Esophagus muscularis mucosa (tissue), 4 donors: ENCODE data around the gene CCDC32.
A peak's percentile ranks its signal among the peaks of the same experiment; 100 is the strongest.

Experiments used
- EP300 ChIP-seq: sonication (generic); formaldehyde crosslinking; IDR thresholded peaks from one replicate; pipeline ENCODE4 v1.6.1; 2017; ENCODE audit warnings: antibody characterized with exemption
- POLR2A ChIP-seq: fragments of 450-650 bp; IDR thresholded peaks from one replicate; pipeline ENCODE4 v1.6.1; 2017; ENCODE audit warnings: antibody characterized with exemption, moderate library complexity, mild to moderate bottlenecking, low read depth
- POLR2AphosphoS5 ChIP-seq, 2 donors: sonication (generic); formaldehyde crosslinking; IDR thresholded peaks; one replicate each; pipeline ENCODE4 v1.6.1; 2017; ENCODE audit warnings: antibody characterized with exemption in 2 of 2
- TF ChIP-seq, protein P1 (sequence below), 3 experiments: fragments of 200-600 bp in 2 of 3; fragments of 450-650 bp in 1 of 3; sonication (generic) in 2 of 3; IDR thresholded peaks; one replicate each; pipeline ENCODE4 v1.5.1; 2017 to 2019; ENCODE audit warnings: antibody characterized with exemption in 3 of 3, mild to moderate bottlenecking in 2 of 3, moderate library complexity in 1 of 3

DNA sequence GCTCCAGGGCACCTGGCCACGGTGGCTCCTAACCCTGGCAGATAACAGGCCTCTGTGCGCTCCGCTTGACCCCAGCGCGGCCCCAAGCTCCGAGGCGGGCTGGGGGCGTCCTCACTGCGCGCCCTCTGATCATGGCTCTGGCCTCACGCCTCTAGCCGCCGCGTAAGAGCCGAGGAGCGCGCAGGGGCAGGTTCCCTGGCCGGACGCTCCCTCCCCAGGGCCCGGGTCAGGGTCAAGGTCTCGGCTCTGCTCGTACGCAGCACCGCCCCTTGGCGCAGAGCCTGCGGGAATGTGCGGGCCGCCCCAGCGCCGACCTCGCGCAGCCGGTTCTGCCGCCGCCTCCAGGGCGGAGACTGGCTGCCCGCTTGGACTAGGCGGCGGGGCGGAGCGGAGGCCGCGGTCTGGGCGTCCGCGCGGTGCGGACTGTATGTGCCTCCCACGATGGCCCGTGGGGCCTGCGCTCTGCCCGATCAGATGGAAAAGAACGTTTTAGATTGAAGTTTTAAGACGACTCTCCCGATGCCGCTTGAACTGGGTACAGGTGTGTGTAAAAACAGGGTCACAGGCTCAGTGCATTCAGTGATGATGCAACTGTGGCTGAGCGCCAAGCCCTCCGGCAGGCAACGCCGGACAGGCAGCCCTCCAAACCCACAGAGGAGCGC is 53.2 kb downstream of the CCDC32 start:
- TF ChIP-seq, protein P1, sequence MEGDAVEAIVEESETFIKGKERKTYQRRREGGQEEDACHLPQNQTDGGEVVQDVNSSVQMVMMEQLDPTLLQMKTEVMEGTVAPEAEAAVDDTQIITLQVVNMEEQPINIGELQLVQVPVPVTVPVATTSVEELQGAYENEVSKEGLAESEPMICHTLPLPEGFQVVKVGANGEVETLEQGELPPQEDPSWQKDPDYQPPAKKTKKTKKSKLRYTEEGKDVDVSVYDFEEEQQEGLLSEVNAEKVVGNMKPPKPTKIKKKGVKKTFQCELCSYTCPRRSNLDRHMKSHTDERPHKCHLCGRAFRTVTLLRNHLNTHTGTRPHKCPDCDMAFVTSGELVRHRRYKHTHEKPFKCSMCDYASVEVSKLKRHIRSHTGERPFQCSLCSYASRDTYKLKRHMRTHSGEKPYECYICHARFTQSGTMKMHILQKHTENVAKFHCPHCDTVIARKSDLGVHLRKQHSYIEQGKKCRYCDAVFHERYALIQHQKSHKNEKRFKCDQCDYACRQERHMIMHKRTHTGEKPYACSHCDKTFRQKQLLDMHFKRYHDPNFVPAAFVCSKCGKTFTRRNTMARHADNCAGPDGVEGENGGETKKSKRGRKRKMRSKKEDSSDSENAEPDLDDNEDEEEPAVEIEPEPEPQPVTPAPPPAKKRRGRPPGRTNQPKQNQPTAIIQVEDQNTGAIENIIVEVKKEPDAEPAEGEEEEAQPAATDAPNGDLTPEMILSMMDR (IDR thresholded peaks at IDR 0.05) = no peak
- TF ChIP-seq EP300 = no peak
- no peak for TF ChIP-seq POLR2A
- peak in 1 of 2 donors; percentile 43 for TF ChIP-seq POLR2AphosphoS5 (IDR thresholded peaks at IDR 0.05)
